Thoracic aorta (tissue), 2 donors: ENCODE results near the gene PLD6. TPM values are rescaled to one million over a fixed set of nuclear protein-coding genes. Genes with fewer than 3 reads are reported as not detected.

Source experiments
- ATAC-seq: fragments of 150-250 bp; one replicate; pipeline ENCODE4 v1.8.0; 2017; ENCODE audit warnings: low read depth; ENCODE audit not compliant: insufficient number of reproducible peaks, low FRiP score
- DNase-seq: peaks from one replicate; pipeline ENCODE4 v3.0.0-alpha.2; 2020; ENCODE audit warnings: low spot score
- H3K27ac ChIP-seq, 2 donors: fragments of 200-600 bp; sonication (generic); 1 replicate in 1 of 2; 2 replicates in 1 of 2; pipeline ENCODE4 v1.5.1; 2016; ENCODE audit warnings: mild to moderate bottlenecking in 2 of 2, moderate library complexity in 2 of 2
- H3K27me3 ChIP-seq: fragments of 200-600 bp; sonication (generic); replicated peaks from 2 replicates; pipeline ENCODE4 v1.6.0; 2016; ENCODE audit warnings: mild to moderate bottlenecking; ENCODE audit not compliant: insufficient read depth
- H3K36me3 ChIP-seq: fragments of 200-600 bp; sonication (generic); one replicate; pipeline ENCODE4 v1.5.1; 2016
- H3K4me1 ChIP-seq, 2 donors: fragments of 200-600 bp; sonication (generic); 1 replicate in 1 of 2; 2 replicates in 1 of 2; pipeline versions ENCODE4 v1.5.1 to v1.6.0; 2016; ENCODE audit warnings: low read depth in 2 of 2, mild to moderate bottlenecking in 1 of 2; ENCODE audit not compliant: control insufficient read depth in 1 of 2
- H3K4me3 ChIP-seq: fragments of 200-600 bp; sonication (generic); 2 replicates; pipeline ENCODE4 v1.5.1; 2016; ENCODE audit warnings: mild to moderate bottlenecking
- H3K9me3 ChIP-seq: fragments of 200-600 bp; sonication (generic); 2 replicates; pipeline ENCODE4 v1.5.1; 2016
- total RNA-seq, 2 donors: library from RNA; depleted of rRNA; stranded (reverse); fragments of >200 nt; gene quantifications; one replicate each; pipeline versions ENCODE4 v1.1.0 to v1.2.3, GENCODE V29; 2016
- TF ChIP-seq, protein P1 (sequence below): fragments of 200-600 bp; sonication (generic); IDR thresholded peaks from one replicate; pipeline ENCODE4 v1.5.1; 2019; ENCODE audit warnings: antibody characterized with exemption

PLD6 gene
- total RNA-seq, 2 donors from 2014 or later: 0.68 to 5.5 TPM

- TF ChIP-seq, protein P1, sequence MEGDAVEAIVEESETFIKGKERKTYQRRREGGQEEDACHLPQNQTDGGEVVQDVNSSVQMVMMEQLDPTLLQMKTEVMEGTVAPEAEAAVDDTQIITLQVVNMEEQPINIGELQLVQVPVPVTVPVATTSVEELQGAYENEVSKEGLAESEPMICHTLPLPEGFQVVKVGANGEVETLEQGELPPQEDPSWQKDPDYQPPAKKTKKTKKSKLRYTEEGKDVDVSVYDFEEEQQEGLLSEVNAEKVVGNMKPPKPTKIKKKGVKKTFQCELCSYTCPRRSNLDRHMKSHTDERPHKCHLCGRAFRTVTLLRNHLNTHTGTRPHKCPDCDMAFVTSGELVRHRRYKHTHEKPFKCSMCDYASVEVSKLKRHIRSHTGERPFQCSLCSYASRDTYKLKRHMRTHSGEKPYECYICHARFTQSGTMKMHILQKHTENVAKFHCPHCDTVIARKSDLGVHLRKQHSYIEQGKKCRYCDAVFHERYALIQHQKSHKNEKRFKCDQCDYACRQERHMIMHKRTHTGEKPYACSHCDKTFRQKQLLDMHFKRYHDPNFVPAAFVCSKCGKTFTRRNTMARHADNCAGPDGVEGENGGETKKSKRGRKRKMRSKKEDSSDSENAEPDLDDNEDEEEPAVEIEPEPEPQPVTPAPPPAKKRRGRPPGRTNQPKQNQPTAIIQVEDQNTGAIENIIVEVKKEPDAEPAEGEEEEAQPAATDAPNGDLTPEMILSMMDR: no peak
- ATAC-seq (no peak), DNase-seq (no peak)
- Histone ChIP-seq H3K27ac (no peak overlapping the region), H3K9me3 (no peaks in the 10 kb centered on the region), H3K36me3 (peaks cover 74% of the 10 kb centered on the region), H3K4me1 (no peaks in the 10 kb centered on the region), H3K27me3 (no peaks in the 10 kb centered on the region), H3K4me3 (no peak overlapping the region)
These were observed 38.8 kb downstream of the PLD6 start for GRCh38 chr17:17167356-17167755.

GRCh38 chr17:17166446-17166845, 39.7 kb downstream of the PLD6 start:
- ATAC-seq: no peak
- no peaks in the 10 kb centered on the region for H3K9me3 ChIP-seq
- H3K4me1 ChIP-seq: no peaks in the 10 kb centered on the region
- H3K36me3 ChIP-seq: peaks cover 75% of the 10 kb centered on the region
- no peak for DNase-seq
- TF ChIP-seq, protein P1: no peak
- no peaks in the 10 kb centered on the region for H3K27me3 ChIP-seq
- H3K27ac ChIP-seq: no peak overlapping the region
- H3K4me3 ChIP-seq: no peak overlapping the region

- DNase-seq (no peak), ATAC-seq (no peak)
- Histone ChIP-seq H3K9me3 (no peaks in the 10 kb centered on the region), H3K27me3 (no peaks in the 10 kb centered on the region), H3K36me3 (peaks cover 78% of the 10 kb centered on the region), H3K4me3 (no peak overlapping the region), H3K27ac (no peak overlapping the region), H3K4me1 (no peaks in the 10 kb centered on the region)
- TF ChIP-seq, protein P1: no peak
These were observed 40.3 kb downstream of the PLD6 start for GRCh38 chr17:17165666-17166308.

DNA sequence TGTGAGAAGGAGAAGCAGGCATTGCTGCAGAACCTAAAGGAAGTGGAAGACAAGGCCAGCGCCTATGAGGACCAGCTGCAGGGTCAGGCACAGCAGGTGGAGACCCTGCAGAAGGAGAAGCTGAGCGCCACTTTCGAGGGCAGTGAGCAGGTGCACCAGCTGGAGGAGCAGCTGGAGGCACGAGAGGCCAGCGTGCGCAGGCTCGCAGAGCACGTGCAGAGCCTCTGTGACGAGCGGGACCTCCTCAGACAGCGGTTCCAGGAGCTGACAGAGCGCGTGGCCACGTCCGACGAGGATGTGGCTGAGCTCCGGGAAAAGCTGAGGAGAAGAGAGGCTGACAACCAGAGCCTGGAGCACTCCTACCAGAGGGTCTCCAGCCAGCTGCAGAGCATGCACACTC, 41.5 kb downstream of the PLD6 start:
- ATAC-seq: no peak
- Histone ChIP-seq H3K36me3 (peaks cover 87% of the 10 kb centered on the region), H3K27ac (no peak overlapping the region), H3K9me3 (no peaks in the 10 kb centered on the region), H3K4me3 (no peak overlapping the region), H3K27me3 (no peaks in the 10 kb centered on the region), H3K4me1 (no peaks in the 10 kb centered on the region)
- TF ChIP-seq, protein P1: no peak
- no peak for DNase-seq

DNA sequence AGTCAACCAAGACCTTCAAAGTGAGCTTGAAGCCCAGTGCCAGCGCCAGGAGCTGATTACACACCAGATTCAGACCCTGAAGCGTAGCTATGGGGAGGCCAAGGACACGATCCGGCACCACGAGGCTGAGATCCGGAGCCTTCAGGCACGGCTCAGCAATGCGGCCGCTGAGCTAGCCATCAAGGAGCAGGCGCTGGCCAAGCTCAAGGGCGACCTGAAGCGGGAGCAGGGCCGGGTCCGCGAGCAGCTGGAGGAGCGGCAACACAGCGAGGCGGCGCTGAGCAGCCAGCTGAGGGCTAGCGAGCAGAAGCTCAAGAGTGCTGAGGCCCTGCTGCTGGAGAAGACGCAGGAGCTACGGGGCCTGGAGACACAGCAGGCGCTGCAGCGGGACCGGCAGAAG, 42.0 kb downstream of the PLD6 start:
- DNase-seq (no peak), ATAC-seq (no peak)
- TF ChIP-seq, protein P1: no peak
- peaks cover 87% of the 10 kb centered on the region for H3K36me3 ChIP-seq
- H3K9me3 ChIP-seq: no peaks in the 10 kb centered on the region
- H3K27me3 ChIP-seq: no peaks in the 10 kb centered on the region
- H3K4me3 ChIP-seq: no peak overlapping the region
- H3K27ac ChIP-seq: no peak overlapping the region
- no peaks in the 10 kb centered on the region for H3K4me1 ChIP-seq
